Fibroblast of lung (primary cell): Measurements from ENCODE around the gene CLTB. TPM values are rescaled to one million over a fixed set of nuclear protein-coding genes. Genes with fewer than 3 reads are reported as not detected.

ENCODE experiments used
- DNase-seq, 2 donors: peaks; one replicate each; pipeline versions ENCODE4 v3.0.0 to v3.0.0-alpha.2; 2010; ENCODE audit warnings: low read depth in 2 of 2
- H2AFZ ChIP-seq: 2 replicates; pipeline ENCODE4 v1.5.1; 2012; ENCODE audit warnings: low read length, control low read depth, inconsistent platforms
- H3K27ac ChIP-seq: 2 replicates; pipeline ENCODE4 v1.5.1; 2011; ENCODE audit warnings: low read length, control low read depth; ENCODE audit not compliant: insufficient read depth
- H3K27me3 ChIP-seq: 2 replicates; pipeline ENCODE4 v1.5.1; 2011; ENCODE audit warnings: mild to moderate bottlenecking, low read length; ENCODE audit not compliant: control insufficient read depth, insufficient read depth
- H3K36me3 ChIP-seq: 2 replicates; pipeline ENCODE4 v1.5.1; 2011; ENCODE audit warnings: low read length; ENCODE audit not compliant: control insufficient read depth, insufficient read depth
- H3K4me1 ChIP-seq: 2 replicates; pipeline ENCODE4 v1.5.1; 2011; ENCODE audit warnings: low read length; ENCODE audit not compliant: control insufficient read depth, insufficient read depth; ENCODE audit errors: extremely low read depth
- H3K4me2 ChIP-seq: 2 replicates; pipeline ENCODE4 v1.5.1; 2011; ENCODE audit warnings: low read length, control low read depth; ENCODE audit not compliant: insufficient read depth; ENCODE audit errors: extremely low read depth
- H3K4me3 ChIP-seq, 4 experiments: fragments of 200-600 bp in 1 of 4; sonication (generic) in 1 of 4; replicated peaks in 1 of 4; 2 replicates each; pipeline ENCODE4 v1.5.1; 2011 to 2016; ENCODE audit warnings: low read length in 4 of 4, low read depth in 3 of 4, mild to moderate bottlenecking in 3 of 4, control low read depth in 2 of 4, inconsistent platforms in 1 of 4, mixed read lengths in 1 of 4; ENCODE audit not compliant: insufficient read depth in 1 of 4; ENCODE audit errors: control extremely low read depth in 1 of 4
- H3K79me2 ChIP-seq: 2 replicates; pipeline ENCODE4 v1.5.1; 2012; ENCODE audit warnings: mild to moderate bottlenecking, low read length, inconsistent platforms; ENCODE audit not compliant: control insufficient read depth, insufficient read depth
- H3K9ac ChIP-seq: 2 replicates; pipeline ENCODE4 v1.5.1; 2011; ENCODE audit warnings: mild to moderate bottlenecking, low read length, control low read depth; ENCODE audit not compliant: insufficient read depth
- H3K9me3 ChIP-seq: 2 replicates; pipeline ENCODE4 v1.5.1; 2012; ENCODE audit warnings: low read depth, low read length; ENCODE audit not compliant: control insufficient read depth, insufficient read depth
- H4K20me1 ChIP-seq: 2 replicates; pipeline ENCODE4 v1.5.1; 2011; ENCODE audit warnings: low read length; ENCODE audit not compliant: control insufficient read depth, insufficient read depth; ENCODE audit errors: extremely low read depth
- EZH2 ChIP-seq: IDR thresholded peaks from 2 replicates; pipeline ENCODE4 v1.5.1; 2012; ENCODE audit warnings: low read length, control low read depth, mild to moderate bottlenecking; ENCODE audit errors: missing control alignments
- polyA plus RNA-seq, 2 donors: library from polyadenylated mRNA; depleted of rRNA in 1 of 2; stranded (reverse) in 1 of 2; unstranded in 1 of 2; fragments of >200 nt; gene quantifications; 2 replicates each; pipeline ENCODE4 v1.2.1, GENCODE V29; 2011 to 2012; ENCODE audit warnings: missing spikeins in 1 of 2
- total RNA-seq: library from RNA; depleted of rRNA; stranded (reverse); fragments of >200 nt; gene quantifications from 2 replicates; pipeline ENCODE4 v1.2.1, GENCODE V29; 2014
- TF ChIP-seq, protein P1 (sequence below), 2 donors: IDR thresholded peaks in 1 of 2; conservative IDR thresholded peaks in 1 of 2; 1 replicate in 1 of 2; 2 replicates in 1 of 2; pipeline ENCODE4 v1.5.1; 2011 to 2012; ENCODE audit warnings: low read length in 2 of 2, control low read depth in 1 of 2, inconsistent platforms in 1 of 2, low read depth in 1 of 2, mild to moderate bottlenecking in 1 of 2

Gene CLTB
- total and polyA plus RNA-seq, 2 donors (not counting 1 experiment from before 2014, with no cell fraction given): 90.8 to 94.3 TPM

- H3K27ac ChIP-seq: no peak overlapping the region
- peaks cover 8% of the 10 kb centered on the region for H3K36me3 ChIP-seq
- H3K4me2 ChIP-seq: no peak overlapping the region
- no peak overlapping the region for H3K9ac ChIP-seq
- no peak for DNase-seq
- peaks cover 10% of the 10 kb centered on the region for H3K79me2 ChIP-seq
- H3K4me3 ChIP-seq: no peak overlapping the region
- no peaks in the 10 kb centered on the region for H3K27me3 ChIP-seq
- no peak overlapping the region for H2AFZ ChIP-seq
- no peaks in the 10 kb centered on the region for H4K20me1 ChIP-seq
- TF ChIP-seq, protein P1, sequence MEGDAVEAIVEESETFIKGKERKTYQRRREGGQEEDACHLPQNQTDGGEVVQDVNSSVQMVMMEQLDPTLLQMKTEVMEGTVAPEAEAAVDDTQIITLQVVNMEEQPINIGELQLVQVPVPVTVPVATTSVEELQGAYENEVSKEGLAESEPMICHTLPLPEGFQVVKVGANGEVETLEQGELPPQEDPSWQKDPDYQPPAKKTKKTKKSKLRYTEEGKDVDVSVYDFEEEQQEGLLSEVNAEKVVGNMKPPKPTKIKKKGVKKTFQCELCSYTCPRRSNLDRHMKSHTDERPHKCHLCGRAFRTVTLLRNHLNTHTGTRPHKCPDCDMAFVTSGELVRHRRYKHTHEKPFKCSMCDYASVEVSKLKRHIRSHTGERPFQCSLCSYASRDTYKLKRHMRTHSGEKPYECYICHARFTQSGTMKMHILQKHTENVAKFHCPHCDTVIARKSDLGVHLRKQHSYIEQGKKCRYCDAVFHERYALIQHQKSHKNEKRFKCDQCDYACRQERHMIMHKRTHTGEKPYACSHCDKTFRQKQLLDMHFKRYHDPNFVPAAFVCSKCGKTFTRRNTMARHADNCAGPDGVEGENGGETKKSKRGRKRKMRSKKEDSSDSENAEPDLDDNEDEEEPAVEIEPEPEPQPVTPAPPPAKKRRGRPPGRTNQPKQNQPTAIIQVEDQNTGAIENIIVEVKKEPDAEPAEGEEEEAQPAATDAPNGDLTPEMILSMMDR (conservative IDR thresholded peaks at IDR 0.05 in 1 of 2, IDR thresholded peaks at IDR 0.05 in 1 of 2; ENCODE audit: low read depth in 1 of 2, low read length in 2 of 2): no peak
- TF ChIP-seq EZH2: no peak
- H3K4me1 ChIP-seq: peaks cover 6% of the 10 kb centered on the region
- H3K9me3 ChIP-seq: no peaks in the 10 kb centered on the region
These were observed 23.8 kb downstream of the CLTB start for GRCh38 chr5:176392526-176392925.

DNA sequence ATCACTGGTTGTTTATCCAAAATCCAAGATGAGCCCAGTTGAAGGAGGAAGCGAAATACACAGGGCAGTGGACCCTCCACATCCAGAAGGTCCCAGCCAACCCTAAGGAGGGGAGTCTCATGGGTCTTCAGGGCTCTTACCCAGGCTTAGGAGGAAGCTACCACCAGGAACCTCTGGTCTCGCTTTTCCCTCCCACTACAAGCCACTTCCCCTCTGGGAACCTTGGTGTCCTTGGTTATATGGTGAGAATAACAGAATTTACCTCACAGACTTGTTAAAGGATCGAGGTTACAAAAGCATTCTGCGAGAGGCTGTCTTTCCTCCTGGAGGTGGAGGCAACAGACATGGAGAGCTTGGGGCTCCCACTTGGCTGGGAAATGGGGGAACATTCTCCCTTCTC lies 24.3 kb downstream of the CLTB start:
- peaks cover 7% of the 10 kb centered on the region for H3K36me3 ChIP-seq
- H3K4me2 ChIP-seq: no peak overlapping the region

DNA sequence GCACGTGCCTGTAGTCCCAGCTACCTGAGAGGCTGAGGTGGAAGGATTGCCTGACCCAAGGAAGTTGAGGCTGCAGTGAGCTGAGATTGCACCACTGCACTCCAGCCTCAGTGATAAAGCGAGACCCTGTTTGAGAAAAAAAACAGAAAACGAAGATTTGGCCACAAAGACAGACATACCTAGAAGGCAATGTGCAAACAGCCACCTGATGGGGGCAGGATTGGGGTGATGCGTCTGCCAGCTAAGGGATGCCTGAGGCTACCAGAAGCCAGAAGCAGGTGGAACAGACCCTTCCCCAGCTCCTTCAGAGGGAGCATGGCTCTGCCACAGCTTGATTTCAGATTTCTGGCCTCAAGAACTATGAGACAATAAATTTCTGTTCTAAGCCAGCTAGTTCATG lies 24.9 kb downstream of the CLTB start:
- Histone ChIP-seq H3K4me3 (no peak overlapping the region), H3K4me2 (no peak overlapping the region), H4K20me1 (no peaks in the 10 kb centered on the region), H3K9ac (no peak overlapping the region), H3K9me3 (no peaks in the 10 kb centered on the region), H3K27ac (no peak overlapping the region), H2AFZ (no peak overlapping the region), H3K27me3 (no peaks in the 10 kb centered on the region), H3K4me1 (peaks cover 13% of the 10 kb centered on the region), H3K36me3 (peaks cover 10% of the 10 kb centered on the region), H3K79me2 (peaks cover 20% of the 10 kb centered on the region)
- no peak for TF ChIP-seq EZH2
- TF ChIP-seq, protein P1 (conservative IDR thresholded peaks at IDR 0.05 in 1 of 2, IDR thresholded peaks at IDR 0.05 in 1 of 2; ENCODE audit: low read depth in 1 of 2, low read length in 2 of 2): no peak
- DNase-seq: no peak

More for the DNA sequence above, 24.3 kb downstream of the CLTB start:
- Histone ChIP-seq H3K4me3 (no peak overlapping the region), H2AFZ (no peak overlapping the region), H3K27me3 (no peaks in the 10 kb centered on the region), H3K79me2 (peaks cover 15% of the 10 kb centered on the region), H3K9me3 (no peaks in the 10 kb centered on the region), H3K27ac (no peak overlapping the region), H3K4me1 (peaks cover 10% of the 10 kb centered on the region), H4K20me1 (no peaks in the 10 kb centered on the region), H3K9ac (no peak overlapping the region)
- no peak for TF ChIP-seq EZH2
- TF ChIP-seq, protein P1 (conservative IDR thresholded peaks at IDR 0.05 in 1 of 2, IDR thresholded peaks at IDR 0.05 in 1 of 2; ENCODE audit: low read depth in 1 of 2, low read length in 2 of 2): no peak
- no peak for DNase-seq
